Dermis microvascular lymphatic vessel endothelial cell (primary cell): Measurements from ENCODE around the gene AP3M1. TPM values are rescaled to one million over a fixed set of nuclear protein-coding genes. Genes with fewer than 3 reads are reported as not detected.

Experiments
- DNase-seq, 2 donors: peaks; one replicate each; pipeline versions ENCODE4 v3.0.0 to v3.0.0-alpha.2; 2010; ENCODE audit warnings: low read depth in 2 of 2
- total RNA-seq: library from RNA; depleted of rRNA; stranded (reverse); fragments of >200 nt; gene quantifications from 2 replicates; pipeline ENCODE4 v1.2.1, GENCODE V29; 2014

AP3M1 gene
- total RNA-seq, 1 donor from 2014 or later, result 29.3 TPM

DNA sequence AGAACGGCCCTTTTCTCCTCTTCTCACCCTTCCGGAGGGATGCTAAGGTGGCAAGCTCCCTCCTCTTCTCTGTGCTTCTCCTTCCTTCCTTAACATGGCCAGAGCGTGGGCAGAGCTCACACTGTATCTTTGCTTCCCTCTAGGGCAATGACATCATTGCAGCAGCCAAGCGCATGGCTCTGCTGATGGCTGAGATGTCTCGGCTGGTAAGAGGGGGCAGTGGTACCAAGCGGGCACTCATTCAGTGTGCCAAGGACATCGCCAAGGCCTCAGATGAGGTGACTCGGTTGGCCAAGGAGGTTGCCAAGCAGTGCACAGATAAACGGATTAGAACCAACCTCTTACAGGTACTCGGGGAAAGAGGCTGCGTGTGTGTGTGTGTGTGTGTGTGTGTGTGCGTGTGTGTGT, 36.6 kb downstream of the AP3M1 start:
- no peak for DNase-seq

DNA sequence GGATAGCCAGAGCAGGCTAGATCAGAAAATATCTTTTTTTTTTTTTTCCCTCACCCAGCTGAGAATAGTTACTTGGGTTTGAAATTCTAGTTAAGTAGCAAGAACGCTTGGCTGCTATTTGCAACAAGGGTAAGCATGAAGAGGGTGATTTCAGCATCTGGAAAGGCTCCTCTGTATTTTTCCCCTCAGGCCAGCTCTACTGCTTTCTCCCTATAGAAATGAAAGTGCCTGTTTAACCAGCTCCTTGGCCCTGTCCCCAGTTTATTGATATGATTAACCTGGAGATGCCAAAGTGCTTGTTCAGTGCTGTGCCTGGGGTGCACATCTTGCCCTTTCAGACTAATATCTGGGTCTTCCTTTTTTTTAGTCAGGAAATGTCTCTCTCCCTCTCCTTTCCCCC, 37.1 kb downstream of the AP3M1 start:
- DNase-seq, result no peak

DNA sequence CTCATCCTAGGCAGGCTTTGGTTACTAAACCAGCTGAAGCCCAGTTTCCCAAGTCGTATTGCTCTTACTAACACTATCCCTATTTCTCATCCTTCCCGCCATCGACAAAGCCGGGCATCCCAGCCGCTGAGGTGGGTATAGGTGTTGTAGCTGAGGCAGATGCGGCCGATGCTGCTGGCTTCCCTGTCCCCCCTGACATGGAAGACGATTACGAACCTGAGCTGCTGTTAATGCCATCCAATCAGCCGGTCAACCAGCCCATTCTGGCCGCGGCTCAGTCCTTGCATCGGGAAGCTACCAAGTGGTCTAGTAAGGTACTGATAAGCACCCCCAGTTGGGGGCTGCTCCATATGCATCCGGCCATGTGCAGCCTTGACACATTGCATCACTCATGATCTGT, 38.8 kb downstream of the AP3M1 start:
- DNase-seq, result no peak

DNA sequence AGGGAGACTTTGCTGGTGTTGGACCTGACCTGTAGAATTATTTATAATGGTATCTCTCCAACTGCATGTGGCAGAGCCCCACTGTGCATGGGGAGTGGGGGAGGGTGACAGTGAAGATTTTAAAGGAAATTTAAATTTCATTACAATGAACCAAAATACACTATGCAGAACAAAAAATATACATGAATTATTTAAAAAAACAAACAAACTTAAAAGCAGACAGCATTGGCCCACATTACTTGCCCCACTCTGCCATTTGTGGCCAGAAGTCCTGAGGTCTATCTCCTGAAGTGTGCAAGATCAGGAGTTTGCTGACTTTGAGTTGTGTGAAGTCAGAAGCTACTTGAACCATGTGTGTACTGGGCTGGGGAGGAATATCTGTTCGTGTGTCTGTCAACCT, 40.5 kb downstream of the AP3M1 start:
- no peak for DNase-seq

DNA sequence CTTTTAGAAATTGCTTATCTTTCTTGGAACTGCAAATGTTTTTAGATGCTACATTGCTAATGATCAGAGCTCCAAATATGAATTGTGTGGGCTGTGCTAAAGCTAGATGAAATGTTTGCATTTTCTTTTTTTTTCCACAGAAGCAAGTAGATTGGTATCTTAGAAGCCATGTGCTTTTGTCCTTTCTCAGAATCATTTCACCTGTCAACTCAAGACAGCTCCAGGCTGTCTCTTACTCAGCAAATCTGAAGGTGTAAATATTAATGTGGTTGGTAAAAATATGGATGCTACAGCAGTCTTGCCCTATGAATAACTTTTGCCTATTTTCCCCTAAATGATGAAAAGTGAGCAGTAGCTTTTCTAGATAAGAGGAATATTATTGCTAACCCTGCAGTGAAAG, 41.2 kb downstream of the AP3M1 start:
- DNase-seq, result no peak

DNA sequence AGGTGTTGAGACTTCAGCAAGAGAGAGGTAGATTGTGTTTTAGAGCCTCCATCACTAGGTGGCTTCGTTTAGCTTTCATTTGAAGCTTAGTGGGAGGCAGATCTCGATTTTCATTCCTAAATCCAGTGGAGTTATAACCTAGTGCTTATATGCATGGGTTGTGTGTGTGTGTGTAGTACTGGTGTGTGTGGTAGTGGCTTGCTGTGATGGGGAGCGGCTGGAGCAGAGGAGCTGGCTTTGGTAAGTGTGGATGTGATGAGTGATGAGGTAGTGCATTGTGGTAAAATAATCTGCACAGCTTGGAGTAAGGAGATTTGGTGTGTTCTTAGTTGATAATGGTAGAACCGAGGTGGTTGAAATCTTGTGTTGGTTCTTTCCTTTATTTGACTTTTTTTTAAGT, 43.2 kb downstream of the AP3M1 start:
- no peak for DNase-seq

DNA sequence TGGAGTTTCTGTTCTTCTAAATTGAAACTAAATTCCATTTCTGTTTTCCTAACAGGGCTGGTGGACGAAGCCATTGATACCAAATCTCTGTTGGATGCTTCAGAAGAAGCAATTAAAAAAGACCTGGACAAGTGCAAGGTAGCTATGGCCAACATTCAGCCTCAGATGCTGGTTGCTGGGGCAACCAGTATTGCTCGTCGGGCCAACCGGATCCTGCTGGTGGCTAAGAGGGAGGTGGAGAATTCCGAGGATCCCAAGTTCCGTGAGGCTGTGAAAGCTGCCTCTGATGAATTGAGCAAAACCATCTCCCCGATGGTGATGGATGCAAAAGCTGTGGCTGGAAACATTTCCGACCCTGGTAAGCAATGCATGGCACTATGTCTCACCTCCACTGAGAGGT, 45.6 kb downstream of the AP3M1 start:
- DNase-seq, result no peak

DNA sequence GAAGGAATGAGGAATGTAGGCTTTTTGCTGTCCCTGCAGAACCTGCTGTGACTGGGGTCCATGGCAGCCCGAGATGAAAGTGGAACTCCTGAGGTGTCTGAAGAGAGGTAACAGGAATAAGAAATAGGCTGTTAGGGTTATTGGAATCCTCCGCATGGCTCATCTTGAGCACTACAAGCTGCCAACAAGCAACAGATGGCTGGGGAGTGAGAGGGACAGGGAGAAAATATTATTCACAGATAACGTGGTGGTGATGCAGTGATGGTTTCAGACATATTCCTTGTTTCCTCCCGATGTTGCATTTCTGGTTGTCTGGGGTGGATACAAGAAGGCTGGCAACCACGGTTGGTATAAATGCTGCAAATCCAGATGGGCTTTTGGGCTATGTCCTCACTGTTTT, 46.1 kb downstream of the AP3M1 start:
- DNase-seq, result no peak

DNA sequence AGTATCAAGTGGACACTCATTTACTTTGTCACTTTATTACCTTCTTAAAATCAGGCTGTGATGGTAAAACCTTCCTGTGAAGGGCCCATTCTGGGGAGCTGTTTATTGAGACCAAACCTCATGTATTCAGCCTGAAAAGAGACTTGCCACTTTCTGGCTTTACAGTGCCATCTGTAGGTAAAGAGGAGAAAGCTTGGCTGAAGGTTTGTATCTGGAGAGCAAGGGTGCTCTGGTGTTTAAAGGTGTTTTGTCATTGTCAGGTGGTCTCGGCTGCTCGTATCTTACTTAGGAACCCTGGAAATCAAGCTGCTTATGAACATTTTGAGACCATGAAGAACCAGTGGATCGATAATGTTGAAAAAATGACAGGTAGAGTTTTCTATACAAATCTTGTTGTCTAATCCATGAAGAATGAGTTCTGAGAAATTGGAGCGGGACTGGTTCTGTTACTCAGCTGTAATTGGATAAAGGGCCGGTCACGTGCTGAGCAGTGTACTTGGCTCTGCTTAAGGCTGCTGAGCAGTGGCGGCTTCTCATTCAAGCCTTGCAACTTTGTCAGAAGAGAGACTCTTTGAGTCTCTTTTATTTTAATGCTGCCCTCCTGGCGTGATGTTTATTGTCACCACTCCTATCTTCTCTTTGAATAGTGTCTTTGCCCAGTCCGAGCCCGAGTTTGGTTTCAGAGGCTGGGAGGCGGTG, 46.9 kb downstream of the AP3M1 start:
- DNase-seq, result peak; percentile 29 to 39

DNA sequence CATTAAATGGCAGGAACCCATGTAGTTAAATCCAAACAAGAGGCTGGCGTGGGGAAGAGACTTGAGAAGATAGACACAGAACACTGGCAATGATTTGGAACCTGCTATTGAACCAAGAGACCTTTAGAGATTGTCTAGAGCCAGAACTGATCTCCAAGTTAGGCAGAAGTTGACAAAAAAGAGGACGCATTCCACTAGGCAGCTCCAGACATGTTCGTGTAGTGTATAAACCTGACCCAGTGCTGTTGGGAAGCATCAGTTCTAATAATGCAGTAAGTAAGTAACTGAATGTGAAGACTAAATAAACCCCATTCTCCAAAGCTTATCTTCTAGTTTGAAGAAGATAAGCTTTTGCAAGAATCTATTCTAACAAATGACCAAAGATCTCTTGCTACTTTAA, 50.8 kb downstream of the AP3M1 start:
- no peak for DNase-seq

DNA sequence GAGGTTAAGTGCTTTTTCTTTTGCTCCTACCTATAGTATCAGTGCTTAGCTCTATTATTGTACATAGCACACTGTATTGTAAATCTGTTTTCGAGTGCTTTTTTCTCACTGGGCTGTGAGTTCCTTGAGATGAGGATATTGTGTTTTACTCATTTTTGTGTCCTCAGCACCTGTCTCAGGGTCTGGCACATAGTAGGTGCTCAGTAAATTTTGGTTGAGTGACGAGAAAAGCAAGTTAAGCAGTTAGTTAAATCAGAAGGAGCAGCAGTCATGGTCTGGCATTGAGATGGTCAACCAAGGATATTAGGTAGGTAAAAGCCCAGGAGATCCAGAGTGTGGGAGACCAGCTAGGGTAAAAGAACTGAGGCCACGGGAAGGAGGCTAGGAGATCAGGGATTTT, 51.2 kb downstream of the AP3M1 start:
- DNase-seq, result no peak

DNA sequence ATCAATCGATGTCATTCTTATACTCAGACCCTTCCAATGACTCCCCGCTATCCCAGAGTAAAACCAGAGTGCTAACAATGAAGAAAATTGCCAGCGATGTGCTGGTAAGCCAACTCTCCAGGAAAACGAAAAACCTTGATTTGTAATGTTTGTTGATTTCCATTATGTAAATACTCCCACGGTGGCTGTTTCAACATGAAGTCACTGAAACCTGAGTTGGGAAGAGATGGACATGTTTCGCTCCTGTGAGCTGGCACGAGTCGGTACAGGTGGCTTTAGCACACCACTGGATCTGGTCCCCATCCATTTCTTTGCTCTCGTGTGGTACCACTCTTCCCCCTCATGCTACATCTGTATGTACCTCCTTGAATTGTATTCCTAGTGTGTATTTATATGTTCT, 52.9 kb downstream of the AP3M1 start:
- DNase-seq, result no peak

DNA sequence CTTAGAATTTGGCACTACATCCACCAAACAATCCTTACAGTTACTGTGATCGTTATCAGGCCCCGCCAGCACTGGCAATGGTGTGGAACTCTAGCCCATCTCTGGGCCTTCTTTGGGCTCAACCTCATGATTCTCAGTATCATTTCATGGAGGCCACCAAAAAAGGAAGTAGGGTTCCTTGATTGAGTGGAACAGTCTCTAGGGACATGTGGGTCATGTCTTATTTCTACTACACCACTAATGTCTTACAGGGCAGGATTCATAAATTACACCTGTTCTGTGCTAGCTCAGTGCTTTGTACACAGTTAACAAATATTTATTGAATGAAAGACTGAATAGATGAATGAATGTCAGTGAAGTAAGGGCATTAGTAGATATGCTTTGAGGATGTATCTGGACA, 53.9 kb downstream of the AP3M1 start:
- DNase-seq, result no peak

DNA sequence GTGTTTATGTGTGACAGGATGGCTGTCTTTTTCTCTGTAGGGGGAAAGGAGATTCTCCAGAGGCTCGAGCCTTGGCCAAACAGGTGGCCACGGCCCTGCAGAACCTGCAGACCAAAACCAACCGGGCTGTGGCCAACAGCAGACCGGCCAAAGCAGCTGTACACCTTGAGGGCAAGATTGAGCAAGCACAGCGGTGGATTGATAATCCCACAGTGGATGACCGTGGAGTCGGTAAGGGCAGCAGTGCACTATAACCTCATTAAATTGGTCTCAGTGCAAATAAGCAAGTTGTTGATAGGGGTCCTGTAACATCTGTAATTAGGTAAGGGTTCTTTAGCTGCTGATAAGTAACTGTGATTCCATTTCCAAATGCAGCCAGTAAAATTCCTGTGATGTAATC, 56.4 kb downstream of the AP3M1 start:
- DNase-seq, result no peak

DNA sequence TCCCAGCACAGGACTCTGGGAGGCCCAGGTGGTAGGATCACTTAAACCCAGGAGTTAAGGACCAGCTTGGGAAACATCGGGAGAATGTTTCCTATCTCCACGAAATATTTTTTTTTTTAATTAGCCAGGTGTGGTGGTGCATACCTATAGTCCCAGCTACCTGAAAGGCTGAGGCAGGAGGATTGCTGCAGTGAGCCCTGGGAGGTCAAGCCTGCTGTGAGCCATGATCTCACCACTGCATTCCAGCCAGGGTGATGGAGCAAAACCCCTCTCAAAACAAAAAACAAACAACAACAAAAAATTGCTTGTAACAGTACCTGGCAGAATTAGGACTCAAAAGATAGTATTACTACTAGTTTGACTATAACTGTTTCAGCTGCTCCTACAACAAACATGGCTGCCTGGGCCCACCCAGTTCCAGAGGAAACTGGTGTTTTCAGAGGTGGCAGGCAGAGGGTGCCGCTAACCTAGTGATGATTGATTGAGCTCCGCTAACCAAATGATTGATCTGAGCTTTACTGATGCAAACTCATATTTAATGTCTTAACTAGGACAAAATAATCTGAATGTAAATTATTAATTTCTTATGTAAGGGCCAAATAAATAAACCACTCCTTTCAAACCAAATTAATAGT, 57.0 kb downstream of the AP3M1 start:
- no peak for DNase-seq

DNA sequence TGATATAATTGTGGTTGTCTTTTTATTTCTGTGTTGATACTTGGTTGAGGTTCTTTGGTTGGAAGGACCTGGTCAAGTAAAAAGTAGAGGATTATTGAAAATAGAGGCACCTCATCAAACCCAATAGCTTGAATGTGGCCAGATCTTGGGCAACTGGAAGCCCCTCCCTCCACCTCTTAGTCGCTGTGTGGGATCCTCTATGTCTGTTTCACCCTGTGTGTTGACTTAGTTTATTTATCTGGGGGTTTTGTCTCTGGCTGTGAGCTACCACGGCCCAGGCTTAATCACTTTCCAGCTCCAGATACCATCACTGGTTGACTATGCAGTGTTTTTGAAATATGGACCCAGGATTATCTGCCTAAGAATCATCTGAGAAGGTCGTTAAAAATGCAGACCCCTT, 58.3 kb downstream of the AP3M1 start:
- no peak for DNase-seq

DNA sequence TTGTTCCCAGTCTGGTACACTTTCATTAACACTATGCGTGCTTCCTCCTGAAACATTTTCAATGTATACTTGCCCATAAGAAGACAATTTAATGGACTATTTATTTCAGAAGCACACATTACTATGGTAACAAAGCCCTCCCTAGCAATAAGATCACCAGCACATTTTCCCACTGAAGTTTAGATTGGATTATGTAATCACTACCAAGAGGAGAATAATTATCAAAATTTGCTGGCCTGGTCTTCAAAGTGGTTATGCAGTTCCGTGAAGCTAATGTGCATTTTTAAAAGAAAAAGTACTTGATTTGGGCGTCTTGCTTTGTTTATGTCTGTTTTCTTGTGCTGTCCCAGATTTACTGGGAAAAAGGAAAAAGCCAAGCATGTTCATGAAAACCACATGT, 61.9 kb downstream of the AP3M1 start:
- no peak for DNase-seq

DNA sequence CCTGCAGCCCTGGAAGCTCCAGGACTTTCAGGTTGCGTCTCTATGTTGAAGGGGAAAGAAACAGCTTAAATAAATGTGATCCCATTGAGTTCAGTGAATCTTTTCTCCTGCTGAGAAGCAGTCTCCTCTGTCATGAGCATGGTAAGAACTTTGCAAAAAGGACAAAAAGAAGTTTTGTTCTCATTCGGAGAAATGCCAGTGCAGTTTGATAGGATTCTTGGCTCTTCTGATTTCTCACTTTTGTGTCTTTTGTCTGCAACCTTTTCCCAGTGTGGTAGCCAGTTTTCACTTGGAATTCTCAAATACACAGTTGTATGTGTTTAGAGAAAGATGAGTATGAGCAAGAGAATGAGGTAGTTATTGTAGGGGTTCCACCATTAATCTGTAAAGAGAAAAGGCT, 64.3 kb downstream of the AP3M1 start:
- DNase-seq, result no peak

DNA sequence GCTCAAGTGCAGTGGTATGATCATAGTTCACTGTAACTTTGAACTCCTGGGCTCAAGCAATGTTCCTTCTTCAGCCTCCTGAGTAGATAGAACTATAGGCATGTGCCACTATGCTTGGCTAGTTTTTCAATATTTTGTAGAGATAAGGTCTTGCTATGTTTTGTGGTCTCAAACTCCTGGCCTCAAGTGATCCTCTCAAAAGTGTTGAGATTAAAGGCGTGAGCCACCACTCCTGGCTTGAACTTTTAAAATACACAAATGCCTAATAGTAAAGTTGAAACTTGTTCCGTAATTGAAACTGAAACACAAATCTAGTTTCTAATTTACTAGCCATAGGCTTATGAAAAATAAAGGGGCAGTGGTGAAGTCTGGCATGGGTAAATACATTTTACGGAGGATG, 65.7 kb downstream of the AP3M1 start:
- DNase-seq, result no peak

DNA sequence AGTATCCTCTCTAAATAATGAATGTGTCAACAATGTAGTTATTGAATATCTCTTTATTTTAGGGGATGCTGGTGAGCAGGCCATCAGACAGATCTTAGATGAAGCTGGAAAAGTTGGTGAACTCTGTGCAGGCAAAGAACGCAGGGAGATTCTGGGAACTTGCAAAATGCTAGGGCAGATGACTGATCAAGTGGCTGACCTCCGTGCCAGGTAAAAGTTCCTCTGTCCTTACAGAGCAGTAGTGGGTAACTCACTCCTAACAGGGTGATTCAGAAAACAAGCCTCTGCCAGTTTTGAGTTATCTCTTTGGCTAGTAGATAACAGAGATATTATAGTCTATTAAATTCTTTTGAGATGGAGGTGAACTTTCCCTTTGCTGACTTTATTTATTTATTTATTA, 67.3 kb downstream of the AP3M1 start:
- DNase-seq, result no peak

DNA sequence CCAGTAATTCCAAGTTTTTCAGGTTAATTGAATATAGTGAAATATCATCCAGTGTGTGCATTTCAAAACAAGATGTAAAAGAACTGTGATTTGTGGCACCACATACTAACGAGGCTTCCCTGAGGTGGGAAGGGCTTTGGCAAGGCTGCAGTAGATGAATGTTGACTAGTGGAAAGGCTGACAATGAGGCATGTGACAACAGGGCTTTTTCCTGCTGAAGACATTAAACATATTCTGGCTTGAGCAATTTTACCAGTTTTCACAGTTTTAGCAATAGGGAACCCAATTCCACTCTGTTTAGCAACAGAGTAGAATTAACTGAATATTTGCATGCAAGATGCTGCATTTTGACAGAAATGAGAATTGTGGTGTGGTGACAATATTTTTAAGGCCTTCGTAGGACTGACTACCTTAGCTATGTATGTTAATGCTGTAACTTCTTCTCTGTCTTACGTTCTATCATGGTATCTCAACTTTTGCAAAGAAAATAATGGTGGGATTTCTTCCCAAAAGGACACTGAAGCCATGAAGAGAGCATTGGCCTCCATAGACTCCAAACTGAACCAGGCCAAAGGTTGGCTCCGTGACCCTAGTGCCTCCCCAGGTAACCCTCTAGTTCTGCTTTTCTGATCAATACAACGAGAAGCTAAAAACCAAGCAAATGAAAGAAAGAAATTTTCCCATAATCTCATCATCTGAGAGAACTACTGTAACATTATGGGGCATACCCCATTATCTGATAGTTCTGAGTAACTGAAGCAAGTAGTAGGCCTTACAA, 68.5 kb downstream of the AP3M1 start:
- DNase-seq, result peak; percentile 46 to 59

DNA sequence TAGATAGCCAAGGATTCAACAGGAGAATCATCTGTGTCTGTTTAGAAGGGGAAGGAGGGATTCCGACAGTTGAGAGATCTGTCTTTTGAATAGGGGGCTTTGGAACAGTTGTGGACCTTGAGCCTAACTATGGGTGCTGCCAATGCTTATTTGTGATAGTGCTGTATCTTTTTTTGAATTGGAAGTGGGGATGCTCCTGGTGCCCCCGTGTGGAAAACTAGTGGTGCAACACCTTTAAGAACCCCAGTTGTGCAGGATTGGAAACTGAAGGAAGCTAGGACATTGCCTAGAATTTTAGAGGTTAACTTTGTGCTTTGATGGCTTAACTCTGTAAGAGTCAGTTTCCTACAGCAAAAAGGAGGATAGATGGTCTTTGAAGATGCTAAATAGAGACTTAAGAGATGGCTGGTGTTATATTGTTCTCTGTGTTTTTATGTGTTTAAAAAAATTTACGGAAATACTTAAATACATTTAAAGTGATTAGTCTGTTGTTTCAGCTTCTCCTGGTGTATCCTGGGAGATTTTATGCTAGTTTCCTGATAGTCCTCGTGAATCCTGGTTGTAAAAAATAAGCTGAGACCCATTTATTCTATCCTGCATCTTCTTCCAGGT, 69.3 kb downstream of the AP3M1 start:
- DNase-seq, result peak; percentile 44 to 67
